ENCODE measurements around the gene CROT.

Gene CROT

GRCh38 chr7:87416682-87417587 is 71.5 kb downstream of the CROT start:
- peak; percentile 62 for DNase-seq

GRCh38 chr7:87420173-87420572 is 74.7 kb downstream of the CROT start:
- DNase-seq: no peak

- DNase-seq: no peak
Observed at GRCh38 chr7:87424075-87424474, 78.6 kb downstream of the CROT start.

GRCh38 chr7:87426160-87426559 is 80.7 kb downstream of the CROT start:
- DNase-seq: no peak

GRCh38 chr7:87427288-87427687 is 81.8 kb downstream of the CROT start:
- DNase-seq: no peak

- DNase-seq: no peak
Observed at GRCh38 chr7:87432536-87432935, 87.1 kb downstream of the CROT start.

GRCh38 chr7:87435546-87435945 is 90.1 kb downstream of the CROT start:
- DNase-seq: no peak

- DNase-seq: peak; percentile 23
Observed at GRCh38 chr7:87445897-87446296, 100.4 kb downstream of the CROT start.

GRCh38 chr7:87447116-87447635 is 101.7 kb downstream of the CROT start:
- no peak for DNase-seq

GRCh38 chr7:87448388-87448787 is 102.9 kb downstream of the CROT start:
- no peak for DNase-seq
